IgD-negative memory B cell (primary cell): ENCODE data around the gene APOL5. TPM values are rescaled to one million over a fixed set of nuclear protein-coding genes. Genes with fewer than 3 reads are reported as not detected.
"Not testable (repeated sequence)": the region's sequence is repeated elsewhere in the genome, so short reads cannot be mapped to it uniquely, and the experiment has no call there.

Experiments
- H3K27ac Mint-ChIP-seq, 3 donors: one replicate each; pipeline ENCODE4 v1.8.0; 2020 to 2022; ENCODE audit warnings: mild to moderate bottlenecking in 3 of 3, mixed read lengths in 3 of 3, moderate library complexity in 1 of 3
- H3K27me3 Mint-ChIP-seq: one replicate; pipeline ENCODE4 v1.8.0; 2021; ENCODE audit warnings: mixed read lengths
- H3K36me3 Mint-ChIP-seq: one replicate; pipeline ENCODE4 v1.8.0; 2020; ENCODE audit warnings: mild to moderate bottlenecking, mixed read lengths
- H3K4me1 Mint-ChIP-seq, 3 donors: one replicate each; pipeline ENCODE4 v1.8.0; 2020 to 2022; ENCODE audit warnings: mixed read lengths in 3 of 3, mild to moderate bottlenecking in 1 of 3
- H3K4me3 Mint-ChIP-seq, 4 donors: one replicate each; pipeline ENCODE4 v1.8.0; 2020 to 2022; ENCODE audit warnings: mild to moderate bottlenecking in 4 of 4, mixed read lengths in 4 of 4, moderate library complexity in 3 of 4
- H3K9me3 Mint-ChIP-seq, 3 donors: one replicate each; pipeline ENCODE4 v1.8.0; 2020 to 2021; ENCODE audit warnings: mixed read lengths in 3 of 3, mild to moderate bottlenecking in 1 of 3
- polyA plus RNA-seq: library from polyadenylated mRNA; unstranded; fragments of 300-500 nt; fragmentation: Illumina TruSeq; gene quantifications from one replicate; pipeline ENCODE4 v1.2.3, GENCODE V29; 2021

The APOL5 gene
- polyA plus RNA-seq, 1 donor from 2014 or later: not detected

- H3K27ac Mint-ChIP-seq: no peak overlapping the region
- H3K9me3 Mint-ChIP-seq: peaks cover 0 to 3% (median 0%) of the 10 kb centered on the region in 3 donors
- H3K36me3 Mint-ChIP-seq: no peaks in the 10 kb centered on the region
- H3K4me3 Mint-ChIP-seq: no peak overlapping the region
- H3K27me3 Mint-ChIP-seq: no peaks in the 10 kb centered on the region
- H3K4me1 Mint-ChIP-seq: no peaks in the 10 kb centered on the region
Observed at GRCh38 chr22:35695202-35695601, 22.5 kb upstream of the APOL5 start.

- Mint-ChIP-seq H3K4me3 (no peak overlapping the region), H3K27ac (no peak overlapping the region), H3K27me3 (no peaks in the 10 kb centered on the region), H3K4me1 (no peaks in the 10 kb centered on the region), H3K36me3 (no peaks in the 10 kb centered on the region), H3K9me3 (peaks cover 0 to 3% (median 0%) of the 10 kb centered on the region in 3 donors)
Observed at GRCh38 chr22:35697142-35697541, 20.5 kb upstream of the APOL5 start.

GRCh38 chr22:35699852-35700251, 17.8 kb upstream of the APOL5 start:
- H3K36me3 Mint-ChIP-seq, H3K9me3 Mint-ChIP-seq, H3K4me1 Mint-ChIP-seq, H3K27ac Mint-ChIP-seq, H3K27me3 Mint-ChIP-seq: not testable (repeated sequence)
- H3K4me3 Mint-ChIP-seq: peak overlapping the region in 1 of 4 donors; percentile 12

- no peak overlapping the region for H3K4me3 Mint-ChIP-seq
- no peak overlapping the region for H3K27ac Mint-ChIP-seq
Observed at GRCh38 chr22:35703861-35704584, 13.6 kb upstream of the APOL5 start.

GRCh38 chr22:35705141-35705540, 12.5 kb upstream of the APOL5 start:
- H3K36me3 Mint-ChIP-seq: no peaks in the 10 kb centered on the region
- no peak overlapping the region for H3K27ac Mint-ChIP-seq
- H3K4me3 Mint-ChIP-seq: no peak overlapping the region
- no peaks in the 10 kb centered on the region for H3K9me3 Mint-ChIP-seq
- no peaks in the 10 kb centered on the region for H3K4me1 Mint-ChIP-seq
- no peaks in the 10 kb centered on the region for H3K27me3 Mint-ChIP-seq

More at GRCh38 chr22:35703861-35704584, 13.6 kb upstream of the APOL5 start:
- Mint-ChIP-seq H3K4me1 (no peaks in the 10 kb centered on the region), H3K36me3 (no peaks in the 10 kb centered on the region), H3K9me3 (no peaks in the 10 kb centered on the region), H3K27me3 (no peaks in the 10 kb centered on the region)

GRCh38 chr22:35708453-35708852, 9.2 kb upstream of the APOL5 start:
- no peak overlapping the region for H3K27ac Mint-ChIP-seq
- H3K36me3 Mint-ChIP-seq: no peaks in the 10 kb centered on the region
- no peak overlapping the region for H3K4me3 Mint-ChIP-seq
- no peaks in the 10 kb centered on the region for H3K4me1 Mint-ChIP-seq
- H3K9me3 Mint-ChIP-seq: peaks cover 2 to 9% (median 2%) of the 10 kb centered on the region in 3 donors
- H3K27me3 Mint-ChIP-seq: peaks cover 5% of the 10 kb centered on the region

- Mint-ChIP-seq H3K4me3 (no peak overlapping the region), H3K27ac (no peak overlapping the region), H3K36me3 (no peaks in the 10 kb centered on the region), H3K4me1 (no peaks in the 10 kb centered on the region), H3K9me3 (peaks cover 2 to 10% (median 2%) of the 10 kb centered on the region in 3 donors), H3K27me3 (peaks cover 10% of the 10 kb centered on the region)
Observed at GRCh38 chr22:35708917-35709316, 8.8 kb upstream of the APOL5 start.

- H3K4me3 Mint-ChIP-seq: no peak overlapping the region
- H3K27ac Mint-ChIP-seq: no peak overlapping the region
- H3K36me3 Mint-ChIP-seq: no peaks in the 10 kb centered on the region
- no peaks in the 10 kb centered on the region for H3K4me1 Mint-ChIP-seq
- H3K9me3 Mint-ChIP-seq: peaks cover 2 to 10% (median 3%) of the 10 kb centered on the region in 3 donors
- H3K27me3 Mint-ChIP-seq: peaks cover 17% of the 10 kb centered on the region
Observed at GRCh38 chr22:35711336-35711735, 6.3 kb upstream of the APOL5 start.

GRCh38 chr22:35712672-35713071, 5.0 kb upstream of the APOL5 start:
- H3K4me3 Mint-ChIP-seq: no peak overlapping the region
- no peaks in the 10 kb centered on the region for H3K4me1 Mint-ChIP-seq
- peaks cover 2 to 10% (median 3%) of the 10 kb centered on the region in 3 donors for H3K9me3 Mint-ChIP-seq
- H3K27me3 Mint-ChIP-seq: peaks cover 20% of the 10 kb centered on the region
- H3K36me3 Mint-ChIP-seq: no peaks in the 10 kb centered on the region
- no peak overlapping the region for H3K27ac Mint-ChIP-seq

- no peaks in the 10 kb centered on the region for H3K36me3 Mint-ChIP-seq
- H3K9me3 Mint-ChIP-seq: peaks cover 0 to 4% (median 0%) of the 10 kb centered on the region in 3 donors
- no peaks in the 10 kb centered on the region for H3K4me1 Mint-ChIP-seq
- no peak overlapping the region for H3K4me3 Mint-ChIP-seq
- peaks cover 12% of the 10 kb centered on the region for H3K27me3 Mint-ChIP-seq
- H3K27ac Mint-ChIP-seq: no peak overlapping the region
Observed at GRCh38 chr22:35719212-35719875, 1.7 kb downstream of the APOL5 start.

- H3K27me3 Mint-ChIP-seq: peaks cover 6% of the 10 kb centered on the region
- H3K27ac Mint-ChIP-seq: no peak overlapping the region
- peaks cover 0 to 2% (median 0%) of the 10 kb centered on the region in 3 donors for H3K9me3 Mint-ChIP-seq
- H3K4me1 Mint-ChIP-seq: no peaks in the 10 kb centered on the region
- no peak overlapping the region for H3K4me3 Mint-ChIP-seq
- H3K36me3 Mint-ChIP-seq: no peaks in the 10 kb centered on the region
Observed at GRCh38 chr22:35721960-35722359, 4.3 kb downstream of the APOL5 start.

GRCh38 chr22:35725521-35725920, 7.8 kb downstream of the APOL5 start:
- Mint-ChIP-seq H3K27me3 (peaks cover 13% of the 10 kb centered on the region), H3K27ac (no peak overlapping the region), H3K36me3 (no peaks in the 10 kb centered on the region), H3K9me3 (peaks cover 0 to 2% (median 0%) of the 10 kb centered on the region in 3 donors), H3K4me3 (no peak overlapping the region), H3K4me1 (peaks cover 0 to 1% (median 0%) of the 10 kb centered on the region in 3 donors)

GRCh38 chr22:35726398-35726797, 8.7 kb downstream of the APOL5 start:
- no peaks in the 10 kb centered on the region for H3K36me3 Mint-ChIP-seq
- H3K27me3 Mint-ChIP-seq: peaks cover 18% of the 10 kb centered on the region
- H3K27ac Mint-ChIP-seq: no peak overlapping the region
- H3K4me3 Mint-ChIP-seq: no peak overlapping the region
- peaks cover 0 to 1% (median 0%) of the 10 kb centered on the region in 3 donors for H3K4me1 Mint-ChIP-seq
- H3K9me3 Mint-ChIP-seq: peaks cover 0 to 2% (median 0%) of the 10 kb centered on the region in 3 donors

GRCh38 chr22:35726933-35727332, 9.3 kb downstream of the APOL5 start:
- Mint-ChIP-seq H3K27me3 (peaks cover 23% of the 10 kb centered on the region), H3K4me3 (no peak overlapping the region), H3K36me3 (no peaks in the 10 kb centered on the region), H3K9me3 (peaks cover 0 to 2% (median 0%) of the 10 kb centered on the region in 3 donors), H3K4me1 (peaks cover 0 to 1% (median 0%) of the 10 kb centered on the region in 3 donors), H3K27ac (no peak overlapping the region)

- no peaks in the 10 kb centered on the region for H3K36me3 Mint-ChIP-seq
- H3K4me1 Mint-ChIP-seq: peaks cover 0 to 1% (median 0%) of the 10 kb centered on the region in 3 donors
- peaks cover 27% of the 10 kb centered on the region for H3K27me3 Mint-ChIP-seq
Observed at GRCh38 chr22:35727436-35727835, 9.8 kb downstream of the APOL5 start.

More at GRCh38 chr22:35727436-35727835, 9.8 kb downstream of the APOL5 start:
- H3K27ac Mint-ChIP-seq: no peak overlapping the region
- peaks cover 0 to 5% (median 0%) of the 10 kb centered on the region in 3 donors for H3K9me3 Mint-ChIP-seq
- H3K4me3 Mint-ChIP-seq: no peak overlapping the region
